Immature natural killer cell (primary cell): ENCODE measurements around the gene ITGB5. TPM values are rescaled to one million over a fixed set of nuclear protein-coding genes. Genes with fewer than 3 reads are reported as not detected.

Experiments used
- DNase-seq, 3 donors: peaks; one replicate each; pipeline ENCODE4 v3.0.0; 2022; ENCODE audit warnings: mixed read lengths in 1 of 3
- H3K27ac Mint-ChIP-seq, 6 donors: one replicate each; pipeline ENCODE4 v1.8.0; 2020; ENCODE audit warnings: mixed read lengths in 6 of 6, mild to moderate bottlenecking in 5 of 6, inconsistent platforms in 4 of 6, moderate library complexity in 3 of 6
- H3K27me3 Mint-ChIP-seq, 3 donors: one replicate each; pipeline ENCODE4 v1.8.0; 2020 to 2021; ENCODE audit warnings: low read depth in 3 of 3, mild to moderate bottlenecking in 3 of 3, mixed read lengths in 3 of 3, moderate library complexity in 3 of 3, inconsistent platforms in 1 of 3
- H3K36me3 Mint-ChIP-seq, 3 donors: one replicate each; pipeline ENCODE4 v1.8.0; 2020; ENCODE audit warnings: mixed read lengths in 3 of 3, inconsistent platforms in 2 of 3, mild to moderate bottlenecking in 2 of 3
- H3K4me1 Mint-ChIP-seq, 2 donors: one replicate each; pipeline ENCODE4 v1.8.0; 2020; ENCODE audit warnings: inconsistent platforms in 2 of 2, mild to moderate bottlenecking in 2 of 2, mixed read lengths in 2 of 2, moderate library complexity in 1 of 2
- H3K4me3 Mint-ChIP-seq, 5 donors: one replicate each; pipeline ENCODE4 v1.8.0; 2020; ENCODE audit warnings: mild to moderate bottlenecking in 5 of 5, mixed read lengths in 5 of 5, inconsistent platforms in 3 of 5, moderate library complexity in 3 of 5
- H3K9me3 Mint-ChIP-seq, 6 donors: one replicate each; pipeline ENCODE4 v1.8.0; 2020; ENCODE audit warnings: mild to moderate bottlenecking in 6 of 6, mixed read lengths in 6 of 6, inconsistent platforms in 4 of 6, moderate library complexity in 3 of 6
- polyA plus RNA-seq, 3 donors: library from polyadenylated mRNA; unstranded; fragments of 300-500 nt; fragmentation: Illumina TruSeq; gene quantifications; one replicate each; pipeline ENCODE4 v1.2.3, GENCODE V29; 2021

Gene ITGB5
- polyA plus RNA-seq, 3 donors from 2014 or later: 0.52 to 1.1 TPM; not detected in 1

- Mint-ChIP-seq H3K4me3 (no peak overlapping the region), H3K27ac (no peak overlapping the region), H3K4me1 (no peaks in the 10 kb centered on the region), H3K36me3 (no peaks in the 10 kb centered on the region), H3K27me3 (peaks cover 1 to 8% (median 2%) of the 10 kb centered on the region in 3 donors), H3K9me3 (no peaks in the 10 kb centered on the region)
- DNase-seq: no peak
Measured at GRCh38 chr3:124916837-124917409, 29.8 kb upstream of the ITGB5 start.

GRCh38 chr3:124915254-124915653 is 28.1 kb upstream of the ITGB5 start:
- H3K9me3 Mint-ChIP-seq: no peaks in the 10 kb centered on the region

GRCh38 chr3:124907957-124908356 is 20.8 kb upstream of the ITGB5 start:
- Mint-ChIP-seq H3K27me3 (peaks cover 0 to 7% (median 4%) of the 10 kb centered on the region in 3 donors), H3K36me3 (no peaks in the 10 kb centered on the region), H3K4me1 (no peaks in the 10 kb centered on the region), H3K27ac (no peak overlapping the region), H3K9me3 (no peaks in the 10 kb centered on the region), H3K4me3 (no peak overlapping the region)
- DNase-seq: no peak

More at GRCh38 chr3:124915254-124915653, 28.1 kb upstream of the ITGB5 start:
- H3K36me3 Mint-ChIP-seq: no peaks in the 10 kb centered on the region
- no peak for DNase-seq
- peaks cover 1 to 11% (median 2%) of the 10 kb centered on the region in 3 donors for H3K27me3 Mint-ChIP-seq
- no peak overlapping the region for H3K27ac Mint-ChIP-seq
- H3K4me3 Mint-ChIP-seq: no peak overlapping the region
- no peaks in the 10 kb centered on the region for H3K4me1 Mint-ChIP-seq

- Mint-ChIP-seq H3K27me3 (peaks cover 0 to 12% (median 2%) of the 10 kb centered on the region in 3 donors), H3K4me1 (peaks cover 5 to 16% of the 10 kb centered on the region in 2 donors), H3K9me3 (peaks cover 0 to 2% (median 0%) of the 10 kb centered on the region in 6 donors), H3K27ac (no peak overlapping the region), H3K4me3 (no peak overlapping the region), H3K36me3 (no peaks in the 10 kb centered on the region)
- DNase-seq: no peak
Measured at GRCh38 chr3:124904835-124905492, 17.8 kb upstream of the ITGB5 start.

GRCh38 chr3:124903896-124904834 is 17.0 kb upstream of the ITGB5 start:
- H3K4me3 Mint-ChIP-seq: no peak overlapping the region
- H3K9me3 Mint-ChIP-seq: peaks cover 0 to 2% (median 0%) of the 10 kb centered on the region in 6 donors
- H3K4me1 Mint-ChIP-seq: peaks cover 5 to 16% of the 10 kb centered on the region in 2 donors
- peaks cover 0 to 13% (median 2%) of the 10 kb centered on the region in 3 donors for H3K27me3 Mint-ChIP-seq
- no peaks in the 10 kb centered on the region for H3K36me3 Mint-ChIP-seq
- DNase-seq: no peak
- no peak overlapping the region for H3K27ac Mint-ChIP-seq

- Mint-ChIP-seq H3K36me3 (no peaks in the 10 kb centered on the region), H3K27me3 (peaks cover 2 to 8% (median 4%) of the 10 kb centered on the region in 3 donors), H3K4me1 (peaks cover 5 to 16% of the 10 kb centered on the region in 2 donors), H3K4me3 (no peak overlapping the region), H3K9me3 (peaks cover 0 to 2% (median 0%) of the 10 kb centered on the region in 6 donors), H3K27ac (no peak overlapping the region)
- DNase-seq: no peak
Measured at GRCh38 chr3:124896824-124897526, 9.8 kb upstream of the ITGB5 start.

- Mint-ChIP-seq H3K9me3 (no peaks in the 10 kb centered on the region), H3K27me3 (peaks cover 2 to 4% (median 3%) of the 10 kb centered on the region in 3 donors), H3K36me3 (no peaks in the 10 kb centered on the region), H3K27ac (no peak overlapping the region), H3K4me1 (peaks cover under 1 to 7% of the 10 kb centered on the region in 2 donors), H3K4me3 (no peak overlapping the region)
- DNase-seq: no peak
Measured at GRCh38 chr3:124895756-124896155, 8.6 kb upstream of the ITGB5 start.

GRCh38 chr3:124893526-124893925 is 6.4 kb upstream of the ITGB5 start:
- H3K27me3 Mint-ChIP-seq: peaks cover under 1 to 5% (median 4%) of the 10 kb centered on the region in 3 donors
- no peaks in the 10 kb centered on the region for H3K9me3 Mint-ChIP-seq

GRCh38 chr3:124890573-124891190 is 3.5 kb upstream of the ITGB5 start:
- Mint-ChIP-seq H3K27me3 (peaks cover 5 to 12% (median 11%) of the 10 kb centered on the region in 3 donors), H3K27ac (no peak overlapping the region), H3K36me3 (no peaks in the 10 kb centered on the region), H3K4me3 (no peak overlapping the region), H3K9me3 (no peaks in the 10 kb centered on the region), H3K4me1 (peaks cover 5% of the 10 kb centered on the region in 2 donors)
- DNase-seq: no peak

More at GRCh38 chr3:124893526-124893925, 6.4 kb upstream of the ITGB5 start:
- no peak overlapping the region for H3K27ac Mint-ChIP-seq
- no peaks in the 10 kb centered on the region for H3K36me3 Mint-ChIP-seq
- H3K4me1 Mint-ChIP-seq: no peaks in the 10 kb centered on the region
- no peak overlapping the region for H3K4me3 Mint-ChIP-seq
- no peak for DNase-seq

GRCh38 chr3:124888482-124889441 is 1.6 kb upstream of the ITGB5 start:
- peaks cover 6 to 7% of the 10 kb centered on the region in 2 donors for H3K4me1 Mint-ChIP-seq
- H3K27ac Mint-ChIP-seq: no peak overlapping the region
- no peaks in the 10 kb centered on the region for H3K36me3 Mint-ChIP-seq
- no peak for DNase-seq
- H3K9me3 Mint-ChIP-seq: no peaks in the 10 kb centered on the region
- H3K27me3 Mint-ChIP-seq: peaks cover 8 to 23% (median 13%) of the 10 kb centered on the region in 3 donors
- H3K4me3 Mint-ChIP-seq: peak overlapping the region; percentile 58 to 82 (median 71)

GRCh38 chr3:124887932-124888298 is 750 bp upstream of the ITGB5 start:
- Mint-ChIP-seq H3K36me3 (no peaks in the 10 kb centered on the region), H3K4me3 (peak overlapping the region; percentile 58 to 82 (median 71)), H3K9me3 (no peaks in the 10 kb centered on the region), H3K27ac (no peak overlapping the region), H3K4me1 (peaks cover 6 to 7% of the 10 kb centered on the region in 2 donors), H3K27me3 (peaks cover 12 to 31% (median 13%) of the 10 kb centered on the region in 3 donors)
- no peak for DNase-seq
